Keratinocyte (primary cell): ENCODE data around the gene CUZD1.

ENCODE experiments used
- EZH2 ChIP-seq: IDR thresholded peaks from one replicate; pipeline ENCODE4 v1.6.1; 2012; ENCODE audit warnings: inconsistent platforms, mild to moderate bottlenecking, low read length, moderate library complexity
- TF ChIP-seq, protein P1 (sequence below), 3 experiments: IDR thresholded peaks in 1 of 3; conservative IDR thresholded peaks in 1 of 3; optimal IDR thresholded peaks in 1 of 3; 2 replicates in 2 of 3; 3 replicates in 1 of 3; pipeline versions ENCODE3 to v1.5.1; 2011; ENCODE audit warnings: low read length in 3 of 3, mild to moderate bottlenecking in 3 of 3, moderate library complexity in 2 of 3, control low read depth in 1 of 3, inconsistent platforms in 1 of 3; ENCODE audit not compliant: insufficient read depth in 2 of 3; ENCODE audit errors: extremely low read depth in 1 of 3

DNA sequence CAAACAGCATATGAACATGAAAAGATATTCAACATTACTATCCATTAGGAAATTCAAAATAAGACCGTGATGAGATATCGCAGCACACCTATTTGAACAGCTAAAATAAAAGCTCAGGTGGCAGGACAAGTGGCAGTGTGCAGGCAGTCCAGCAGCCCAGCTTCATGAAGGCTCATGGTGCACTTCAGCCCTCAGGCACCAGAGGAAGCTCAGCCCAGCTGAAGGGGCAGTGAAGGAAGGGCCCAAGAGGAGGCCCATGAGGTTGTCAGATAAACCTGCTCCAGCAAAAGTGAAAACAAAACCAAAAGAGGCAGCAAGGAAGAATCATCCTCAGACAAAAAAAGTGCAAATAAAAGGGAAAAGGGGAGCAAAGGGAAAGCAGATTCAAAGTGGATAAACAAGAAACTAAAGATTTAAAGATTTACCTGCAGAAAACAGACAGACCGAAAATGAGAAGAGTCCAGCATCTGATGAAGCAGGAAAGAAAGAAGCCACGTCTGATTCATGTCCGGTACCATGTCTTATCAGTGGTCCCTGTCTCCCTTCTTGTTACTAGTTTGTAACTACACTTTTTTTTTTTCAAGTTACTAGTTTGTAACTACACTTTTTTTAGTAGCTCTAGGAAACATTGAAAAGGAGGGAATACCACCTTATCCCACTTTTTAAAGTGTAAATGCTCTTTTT, 48.7 kb upstream of the CUZD1 start:
- TF ChIP-seq, protein P1, sequence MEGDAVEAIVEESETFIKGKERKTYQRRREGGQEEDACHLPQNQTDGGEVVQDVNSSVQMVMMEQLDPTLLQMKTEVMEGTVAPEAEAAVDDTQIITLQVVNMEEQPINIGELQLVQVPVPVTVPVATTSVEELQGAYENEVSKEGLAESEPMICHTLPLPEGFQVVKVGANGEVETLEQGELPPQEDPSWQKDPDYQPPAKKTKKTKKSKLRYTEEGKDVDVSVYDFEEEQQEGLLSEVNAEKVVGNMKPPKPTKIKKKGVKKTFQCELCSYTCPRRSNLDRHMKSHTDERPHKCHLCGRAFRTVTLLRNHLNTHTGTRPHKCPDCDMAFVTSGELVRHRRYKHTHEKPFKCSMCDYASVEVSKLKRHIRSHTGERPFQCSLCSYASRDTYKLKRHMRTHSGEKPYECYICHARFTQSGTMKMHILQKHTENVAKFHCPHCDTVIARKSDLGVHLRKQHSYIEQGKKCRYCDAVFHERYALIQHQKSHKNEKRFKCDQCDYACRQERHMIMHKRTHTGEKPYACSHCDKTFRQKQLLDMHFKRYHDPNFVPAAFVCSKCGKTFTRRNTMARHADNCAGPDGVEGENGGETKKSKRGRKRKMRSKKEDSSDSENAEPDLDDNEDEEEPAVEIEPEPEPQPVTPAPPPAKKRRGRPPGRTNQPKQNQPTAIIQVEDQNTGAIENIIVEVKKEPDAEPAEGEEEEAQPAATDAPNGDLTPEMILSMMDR (optimal IDR thresholded peaks at IDR 0.05 in 1 of 3, IDR thresholded peaks at IDR 0.05 in 1 of 3, conservative IDR thresholded peaks at IDR 0.05 in 1 of 3; ENCODE audit: extremely low read depth in 1 of 3, insufficient read depth in 2 of 3, low read length in 3 of 3) = no peak
- TF ChIP-seq EZH2 = no peak
